Neutrophil (primary cell): ENCODE results near the gene GP1BB.

Source experiments
- H3K27ac ChIP-seq: fragments of 200-600 bp; sonication (generic); 2 replicates; pipeline ENCODE4 v1.5.1; 2016; ENCODE audit warnings: mild to moderate bottlenecking, moderate library complexity
- H3K27me3 ChIP-seq: fragments of 200-600 bp; sonication (generic); 2 replicates; pipeline ENCODE4 v1.6.0; 2016; ENCODE audit warnings: mild to moderate bottlenecking
- H3K36me3 ChIP-seq: fragments of 200-600 bp; sonication (generic); 2 replicates; pipeline ENCODE4 v1.5.1; 2017
- H3K4me1 ChIP-seq, 2 experiments: fragments of 200-600 bp in 1 of 2; sonication (generic) in 1 of 2; 1 replicate in 1 of 2; 2 replicates in 1 of 2; pipeline versions ENCODE4 v1.5.1 to v1.6.1; 2013 to 2016; ENCODE audit warnings: low read depth in 1 of 2, low read length in 1 of 2, mild to moderate bottlenecking in 1 of 2, moderate library complexity in 1 of 2; ENCODE audit not compliant: control insufficient read depth in 1 of 2, insufficient read depth in 1 of 2
- H3K4me3 ChIP-seq, 2 experiments: fragments of 200-600 bp in 1 of 2; sonication (generic) in 1 of 2; 1 replicate in 1 of 2; 2 replicates in 1 of 2; pipeline ENCODE4 v1.5.1; 2013 to 2016; ENCODE audit warnings: low read depth in 1 of 2, low read length in 1 of 2, mild to moderate bottlenecking in 1 of 2, moderate library complexity in 1 of 2
- H3K9me3 ChIP-seq: fragments of 200-600 bp; sonication (generic); 2 replicates; pipeline ENCODE4 v1.5.1; 2016
- TF ChIP-seq, protein P1 (sequence below): fragments of 200-600 bp; sonication (generic); IDR thresholded peaks from 2 replicates; pipeline ENCODE4 v1.5.1; 2016; ENCODE audit warnings: antibody characterized with exemption

The GP1BB gene

DNA sequence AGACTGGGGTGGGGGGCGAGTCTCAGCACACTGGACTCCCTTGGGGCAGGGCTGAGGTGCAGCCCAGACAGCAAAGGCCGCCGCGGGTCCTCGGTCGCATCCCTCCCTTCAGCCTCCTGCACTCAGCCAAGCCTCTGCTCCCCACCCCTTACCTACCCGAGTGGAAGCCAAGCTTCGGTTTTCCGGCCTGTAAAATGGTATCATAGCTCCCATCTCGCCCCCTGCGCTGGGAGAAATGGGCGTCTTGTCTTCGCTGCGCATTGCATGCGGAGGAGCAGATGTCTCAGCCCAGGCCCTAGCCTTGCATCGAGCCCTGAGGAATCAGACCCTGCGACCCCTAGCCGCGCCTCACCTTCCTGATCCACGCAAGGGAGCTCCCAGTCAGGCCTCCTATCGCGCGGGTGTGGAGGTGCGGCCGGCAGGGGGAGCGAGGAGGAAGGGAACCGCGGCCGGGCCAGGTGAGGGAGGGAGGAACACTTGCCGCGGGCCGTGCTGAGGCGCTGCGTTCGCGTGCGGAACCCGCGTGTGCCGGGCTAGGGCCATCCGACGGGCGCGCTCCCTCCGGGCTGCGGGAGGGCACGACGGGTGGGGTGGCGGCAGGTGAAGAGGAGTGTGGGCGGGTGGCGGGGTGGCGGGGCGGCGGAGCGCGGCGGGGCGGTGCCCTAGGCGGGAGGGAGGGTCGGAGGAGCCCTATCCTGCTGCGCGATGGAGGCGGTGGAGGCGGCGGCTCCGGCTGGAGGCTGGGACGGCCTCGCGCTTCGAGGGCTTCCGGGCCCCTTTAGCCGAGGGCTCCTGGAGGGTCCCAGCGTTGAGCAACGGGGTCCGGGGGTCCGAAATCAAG is 33.2 kb downstream of the GP1BB start:
- Histone ChIP-seq H3K4me3 (peak overlapping the region in 1 of 2 experiments; percentile 35), H3K36me3 (no peaks in the 10 kb centered on the region), H3K27ac (no peak overlapping the region), H3K9me3 (no peaks in the 10 kb centered on the region), H3K4me1 (peaks cover 10 to 26% of the 10 kb centered on the region in 2 experiments), H3K27me3 (peaks cover 95% of the 10 kb centered on the region)
- TF ChIP-seq, protein P1, sequence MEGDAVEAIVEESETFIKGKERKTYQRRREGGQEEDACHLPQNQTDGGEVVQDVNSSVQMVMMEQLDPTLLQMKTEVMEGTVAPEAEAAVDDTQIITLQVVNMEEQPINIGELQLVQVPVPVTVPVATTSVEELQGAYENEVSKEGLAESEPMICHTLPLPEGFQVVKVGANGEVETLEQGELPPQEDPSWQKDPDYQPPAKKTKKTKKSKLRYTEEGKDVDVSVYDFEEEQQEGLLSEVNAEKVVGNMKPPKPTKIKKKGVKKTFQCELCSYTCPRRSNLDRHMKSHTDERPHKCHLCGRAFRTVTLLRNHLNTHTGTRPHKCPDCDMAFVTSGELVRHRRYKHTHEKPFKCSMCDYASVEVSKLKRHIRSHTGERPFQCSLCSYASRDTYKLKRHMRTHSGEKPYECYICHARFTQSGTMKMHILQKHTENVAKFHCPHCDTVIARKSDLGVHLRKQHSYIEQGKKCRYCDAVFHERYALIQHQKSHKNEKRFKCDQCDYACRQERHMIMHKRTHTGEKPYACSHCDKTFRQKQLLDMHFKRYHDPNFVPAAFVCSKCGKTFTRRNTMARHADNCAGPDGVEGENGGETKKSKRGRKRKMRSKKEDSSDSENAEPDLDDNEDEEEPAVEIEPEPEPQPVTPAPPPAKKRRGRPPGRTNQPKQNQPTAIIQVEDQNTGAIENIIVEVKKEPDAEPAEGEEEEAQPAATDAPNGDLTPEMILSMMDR = no peak

DNA sequence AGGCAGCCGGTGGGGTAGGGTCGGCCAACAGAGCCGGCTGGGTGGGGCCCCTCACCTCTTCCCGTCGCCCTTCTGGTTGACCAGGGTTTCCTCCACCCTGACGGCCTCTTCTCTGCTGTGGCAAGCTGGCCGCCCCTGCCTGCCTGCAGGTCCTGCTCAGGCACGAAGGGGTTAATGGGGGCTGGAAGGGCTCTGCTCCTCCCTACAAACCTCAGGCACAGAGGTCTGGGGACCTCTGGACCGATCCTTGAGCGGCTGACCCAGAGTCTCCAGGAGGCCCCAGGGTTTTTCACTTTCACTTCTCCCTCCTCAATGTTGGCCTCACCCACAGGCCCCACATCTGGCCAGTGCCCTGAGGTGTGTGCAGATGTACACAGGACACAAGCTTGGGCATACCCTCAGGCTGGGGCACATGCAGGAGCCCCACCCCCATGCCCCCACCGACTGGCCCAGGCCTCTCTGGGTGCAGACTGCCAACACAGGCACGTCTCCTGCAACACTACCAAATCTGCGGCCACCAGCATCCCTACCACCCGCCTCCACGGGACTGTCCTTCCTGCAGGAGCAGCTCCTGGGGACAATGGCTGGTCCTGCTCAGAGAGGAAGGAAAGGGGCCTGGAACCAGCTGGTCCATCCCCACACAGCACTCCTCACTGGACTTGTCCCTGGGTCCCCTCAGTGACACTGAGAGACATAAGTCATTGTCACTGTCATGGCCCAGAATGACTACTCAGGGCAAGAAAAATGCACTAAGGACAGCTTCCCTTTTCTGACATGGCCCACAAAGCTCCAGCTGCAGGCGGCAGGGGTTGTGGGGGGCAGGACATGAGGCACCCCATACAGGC is 34.0 kb downstream of the GP1BB start:
- Histone ChIP-seq H3K4me1 (peaks cover 10 to 27% of the 10 kb centered on the region in 2 experiments), H3K9me3 (no peaks in the 10 kb centered on the region), H3K27ac (no peak overlapping the region), H3K27me3 (peaks cover 95% of the 10 kb centered on the region), H3K36me3 (no peaks in the 10 kb centered on the region), H3K4me3 (peak overlapping the region in 1 of 2 experiments; percentile 35)
- TF ChIP-seq, protein P1 = no peak

DNA sequence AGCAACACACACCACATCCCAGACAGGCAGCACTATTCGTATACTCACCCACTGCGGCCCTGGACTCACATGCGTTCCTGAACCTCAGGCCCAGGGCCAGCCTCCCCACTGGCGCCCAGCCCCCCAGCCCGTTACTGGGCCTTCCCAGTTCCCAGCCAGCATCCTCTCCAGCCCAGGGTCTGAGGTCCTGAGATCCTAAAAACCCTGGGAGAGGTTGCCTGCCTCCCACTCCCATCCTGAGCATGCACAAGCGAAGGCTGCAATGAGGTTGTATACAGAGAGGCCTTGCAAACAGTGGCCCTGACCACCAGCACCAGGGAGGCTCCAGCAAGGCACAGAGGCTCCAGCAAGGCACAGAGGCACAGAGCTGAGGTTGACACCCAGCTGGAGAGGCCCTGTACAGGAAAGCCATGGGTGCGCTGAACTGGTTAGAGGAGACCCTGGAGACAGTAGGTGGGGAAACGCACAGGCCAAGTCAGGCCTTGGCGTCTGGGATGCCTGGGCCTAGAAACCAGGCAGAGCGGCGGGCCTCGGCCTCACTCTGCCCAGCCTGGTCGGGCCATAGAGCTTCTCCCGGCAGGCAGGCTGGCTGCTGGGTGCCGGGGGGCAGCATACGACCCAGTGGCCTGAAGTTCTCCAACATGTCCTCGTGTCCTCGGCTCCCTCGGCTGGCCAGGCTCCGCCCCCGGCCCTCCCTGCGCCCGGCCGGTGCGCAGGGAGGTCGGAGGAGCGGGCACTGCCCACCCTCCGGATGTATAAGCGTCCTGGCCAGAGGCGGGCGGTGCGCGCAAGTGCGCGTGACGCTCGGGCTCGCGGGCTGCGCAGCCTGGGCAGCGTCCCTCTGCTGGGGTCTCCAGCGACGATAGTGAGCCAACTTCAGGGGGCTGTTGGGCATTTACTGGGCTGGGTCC is 34.9 kb downstream of the GP1BB start:
- Histone ChIP-seq H3K9me3 (no peaks in the 10 kb centered on the region), H3K27ac (no peak overlapping the region), H3K4me3 (no peak overlapping the region), H3K4me1 (peaks cover 10 to 27% of the 10 kb centered on the region in 2 experiments), H3K36me3 (no peaks in the 10 kb centered on the region), H3K27me3 (peaks cover 95% of the 10 kb centered on the region)
- TF ChIP-seq, protein P1 = no peak

DNA sequence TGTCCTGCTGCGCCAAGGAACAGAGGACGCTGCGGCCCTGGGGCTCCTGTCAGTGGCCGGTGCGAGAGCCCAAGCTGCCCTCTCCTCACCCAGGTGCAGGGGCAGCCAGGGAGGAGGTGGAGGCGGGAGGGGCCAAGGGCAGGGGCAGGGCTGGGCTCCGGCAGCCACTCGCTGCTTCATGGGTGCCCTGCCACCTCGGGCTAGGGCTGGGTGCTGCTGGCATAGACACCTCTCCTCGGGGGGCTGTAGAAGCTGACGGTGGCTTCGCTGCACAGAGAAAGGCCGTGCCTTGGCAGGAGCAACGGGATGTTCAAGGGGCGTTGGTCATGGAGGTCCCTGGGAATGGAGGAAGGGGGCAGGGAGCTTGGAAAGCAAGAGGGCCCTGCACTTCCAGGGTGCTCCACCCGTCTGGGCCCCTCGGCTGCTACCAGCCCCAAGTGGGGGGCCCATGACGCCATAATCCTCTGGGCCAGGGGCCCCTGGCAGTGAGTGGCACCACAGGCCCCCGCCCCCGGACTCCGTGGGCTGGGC is 35.6 kb downstream of the GP1BB start:
- TF ChIP-seq, protein P1 = no peak
- H3K27ac ChIP-seq = no peak overlapping the region
- H3K27me3 ChIP-seq = peaks cover 95% of the 10 kb centered on the region
- no peaks in the 10 kb centered on the region for H3K36me3 ChIP-seq
- H3K4me3 ChIP-seq = no peak overlapping the region
- peaks cover 10 to 27% of the 10 kb centered on the region in 2 experiments for H3K4me1 ChIP-seq
- H3K9me3 ChIP-seq = no peaks in the 10 kb centered on the region
